NCI-H146 (cell line): Measurements from ENCODE around the gene ATXN1.

Source experiments
- DNase-seq: peaks from one replicate; lab custom pipeline; 2025; lab: John Stamatoyannopoulos, UW

The ATXN1 gene

GRCh38 chr6:16251706-16252105, 509.6 kb downstream of the ATXN1 start:
- DNase-seq, result no peak

GRCh38 chr6:16249971-16250370, 511.3 kb downstream of the ATXN1 start:
- DNase-seq, result peak; percentile 74
